Stimulated activated CD4-positive, alpha-beta T cell treated with anti-CD3 and anti-CD28 coated beads, TNF-alpha, amount 100 ng/mL, for 1 hour (primary cell): Measurements from ENCODE around the gene SCN9A.
"Not testable (repeated sequence)": the region's sequence is repeated elsewhere in the genome, so short reads cannot be mapped to it uniquely, and the experiment has no call there.

Experiments used
- DNase-seq, 3 donors: peaks; one replicate each; pipeline ENCODE4 v3.0.0-alpha.2; 2020; ENCODE audit warnings: low read depth in 3 of 3, low spot score in 1 of 3

SCN9A gene

DNA sequence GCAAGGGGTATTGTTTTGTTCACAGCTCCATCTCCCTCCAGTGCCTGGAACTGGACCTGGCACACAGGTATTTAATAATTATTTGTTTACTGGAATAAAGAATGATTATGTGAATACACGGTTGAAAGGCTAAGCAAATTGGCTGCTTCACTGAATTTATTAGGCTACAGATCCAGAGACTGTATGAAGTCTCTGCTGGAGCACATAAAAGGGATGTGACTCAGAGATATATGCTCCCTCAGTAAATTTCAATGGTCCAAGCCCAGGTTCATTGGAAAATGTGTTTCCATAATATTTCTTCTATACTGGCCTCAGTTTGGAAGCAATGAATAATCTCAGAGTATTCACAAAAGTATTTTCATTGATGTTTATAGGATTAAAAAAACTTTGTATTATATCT is 126.4 kb downstream of the SCN9A start:
- DNase-seq = no peak

DNA sequence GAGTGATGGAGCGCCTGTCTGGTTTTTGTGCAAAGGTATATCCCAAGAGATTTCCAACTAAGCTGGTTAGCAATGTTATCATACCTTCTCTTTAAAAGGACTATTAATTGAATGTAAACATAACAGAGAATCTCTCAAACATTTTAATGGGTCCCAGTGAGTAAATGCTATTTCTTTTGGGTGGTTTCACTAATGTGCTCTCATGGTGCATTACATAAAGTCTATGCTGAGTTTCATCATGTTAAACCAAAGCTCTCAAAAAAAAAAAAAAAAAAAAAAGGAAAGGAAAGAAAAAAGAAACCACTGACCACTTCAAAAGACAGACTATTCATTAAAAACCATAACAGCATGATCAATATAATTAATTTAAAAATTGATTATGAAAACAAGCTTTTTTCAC is 128.8 kb downstream of the SCN9A start:
- no peak for DNase-seq

DNA sequence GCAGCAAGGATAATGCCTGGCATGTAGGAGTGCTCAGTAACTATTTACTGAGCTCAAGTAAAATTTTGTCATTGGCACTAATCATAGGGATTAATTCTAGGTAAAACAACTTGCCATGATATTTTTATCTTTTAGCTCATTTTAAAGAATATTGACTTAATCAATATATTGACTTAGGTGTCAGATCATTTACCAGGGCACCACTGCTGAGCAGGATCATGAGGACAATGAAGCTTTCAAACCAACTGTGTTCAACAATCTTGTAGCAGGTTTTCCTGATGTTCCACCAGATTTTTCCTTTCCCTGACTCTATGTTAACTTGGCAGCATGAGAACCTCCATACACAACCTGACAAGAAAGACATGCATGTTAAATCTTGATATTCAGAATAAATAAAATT is 133.4 kb downstream of the SCN9A start:
- DNase-seq = no peak

DNA sequence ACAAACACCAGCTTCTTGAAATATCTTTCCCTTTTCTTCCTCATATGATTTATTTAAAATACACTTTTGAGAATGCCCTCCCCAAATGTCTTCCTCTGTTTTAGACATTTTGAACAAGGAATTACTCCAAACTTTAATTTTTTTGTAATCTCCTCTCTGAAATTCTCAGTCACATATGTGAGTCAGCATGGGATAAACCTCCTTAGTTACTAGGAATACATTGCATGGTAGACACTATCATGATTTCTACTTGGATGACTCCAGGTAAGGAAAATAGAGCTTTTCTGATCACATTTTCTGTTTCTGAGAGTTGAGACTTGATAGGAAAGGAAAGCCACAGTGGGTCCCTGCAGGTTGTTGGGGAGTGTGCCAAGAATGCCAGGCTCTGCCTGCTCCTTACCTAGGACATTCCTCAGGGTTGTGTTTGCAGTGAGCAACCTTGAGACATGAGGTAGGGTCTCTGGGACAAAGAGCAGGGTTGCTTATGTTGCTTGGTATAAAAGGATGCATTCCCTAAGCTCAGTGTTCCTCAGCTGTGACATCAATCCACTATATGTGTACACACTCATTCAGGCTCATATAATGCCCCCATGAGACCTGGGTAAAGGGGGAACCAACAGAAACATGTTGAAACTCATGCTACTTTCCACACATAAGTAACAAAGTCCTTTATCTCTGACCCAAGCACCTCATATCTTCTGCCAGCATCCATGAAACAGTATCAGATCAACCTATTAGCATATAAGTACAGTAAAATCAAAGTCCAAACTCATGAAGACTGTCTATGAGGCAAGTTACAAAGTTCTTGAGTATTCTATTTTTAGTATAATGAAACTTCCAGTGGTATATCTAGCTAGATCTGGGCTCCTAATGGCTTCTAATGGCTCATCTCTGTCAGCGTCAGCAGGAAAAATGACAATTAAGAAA is 135.1 kb downstream of the SCN9A start:
- DNase-seq = no peak

DNA sequence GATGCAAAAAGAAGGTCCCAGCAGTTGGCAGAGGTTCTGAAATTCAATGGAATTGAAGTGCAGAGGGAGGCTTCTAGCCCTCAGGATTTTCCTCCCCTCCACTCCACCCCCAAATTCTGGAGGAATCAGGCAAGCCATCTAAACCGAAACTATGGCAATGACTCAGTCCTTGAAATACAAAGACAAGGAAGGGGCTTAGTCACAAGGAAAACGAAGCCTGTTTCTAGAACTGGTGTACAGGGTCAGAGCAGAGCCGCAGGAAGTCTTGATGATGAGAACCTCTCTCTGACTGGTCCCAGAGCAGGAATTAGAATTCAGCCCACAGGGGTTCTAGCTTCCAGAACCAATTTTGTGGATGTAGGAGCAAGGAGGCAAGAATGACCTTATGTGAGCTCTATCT is 136.2 kb downstream of the SCN9A start:
- no peak for DNase-seq

DNA sequence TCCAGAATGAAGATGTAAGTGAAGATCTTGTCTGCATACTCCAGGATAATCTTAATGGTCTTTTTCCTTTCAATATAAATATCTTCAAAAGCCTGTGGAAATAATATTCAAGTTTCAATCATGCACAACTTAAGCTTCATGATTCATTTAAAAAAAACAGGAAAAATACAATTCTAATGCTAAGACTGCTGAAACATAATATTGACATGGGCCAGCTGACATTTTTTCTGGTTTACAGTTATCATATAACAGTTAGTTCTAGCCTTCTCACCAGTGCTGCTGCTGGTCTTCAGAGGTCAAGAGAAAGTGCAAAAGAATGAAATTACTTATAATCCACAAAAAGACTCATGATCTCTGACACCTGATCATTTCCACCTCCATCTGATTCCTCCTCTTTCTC is 137.6 kb downstream of the SCN9A start:
- no peak for DNase-seq

DNA sequence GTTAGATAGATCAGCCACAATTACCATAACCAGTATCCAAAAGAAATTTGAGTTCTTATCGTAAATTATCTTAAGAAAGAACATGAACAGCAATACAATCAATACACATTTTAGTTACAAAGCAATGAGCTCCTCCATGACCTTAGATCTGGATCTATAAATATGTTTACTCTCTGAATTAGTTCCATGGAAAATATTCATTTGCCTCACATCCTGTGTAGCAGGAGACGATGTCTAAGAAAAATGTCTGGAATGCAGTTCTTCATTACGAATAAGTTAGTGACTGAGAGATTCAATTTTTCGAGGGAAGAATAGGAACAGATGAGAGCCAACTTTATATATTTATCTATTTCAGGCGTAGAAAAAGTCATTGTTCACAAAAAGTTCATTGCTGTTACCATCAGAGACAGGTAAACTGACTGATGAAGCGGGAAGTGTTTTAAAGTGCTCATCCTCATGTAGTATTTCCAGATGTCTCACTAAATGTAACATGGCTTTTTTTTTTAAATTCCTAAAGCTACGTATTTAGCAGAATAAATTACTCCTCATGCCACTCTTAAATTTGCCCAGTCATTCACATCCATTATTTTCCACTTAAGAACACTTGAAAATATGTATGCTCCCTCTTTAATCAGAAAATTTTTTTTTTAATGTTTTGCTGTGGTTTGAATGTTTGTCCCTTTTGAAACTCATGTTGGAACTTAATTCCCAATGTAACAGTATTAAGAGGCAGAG is 141.5 kb downstream of the SCN9A start:
- no peak for DNase-seq

DNA sequence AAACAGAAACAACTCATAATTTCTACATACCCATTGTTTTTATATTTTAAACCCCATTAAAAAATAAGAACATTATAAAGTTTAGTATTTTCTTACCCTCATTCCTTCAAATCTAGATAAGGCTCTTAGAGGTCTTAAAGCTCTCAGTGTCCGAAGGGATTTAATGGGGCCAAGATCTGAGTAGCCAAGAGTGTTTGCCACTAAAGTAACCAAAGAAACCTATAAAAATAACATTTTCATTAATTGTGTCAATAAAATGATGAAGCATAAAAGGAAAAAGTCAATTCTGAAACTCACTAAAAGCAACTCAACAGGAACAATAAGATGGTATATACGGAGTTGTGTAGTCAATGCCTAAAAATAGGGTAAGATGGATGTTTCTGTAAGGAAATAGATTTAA is 142.5 kb downstream of the SCN9A start:
- no peak for DNase-seq

DNA sequence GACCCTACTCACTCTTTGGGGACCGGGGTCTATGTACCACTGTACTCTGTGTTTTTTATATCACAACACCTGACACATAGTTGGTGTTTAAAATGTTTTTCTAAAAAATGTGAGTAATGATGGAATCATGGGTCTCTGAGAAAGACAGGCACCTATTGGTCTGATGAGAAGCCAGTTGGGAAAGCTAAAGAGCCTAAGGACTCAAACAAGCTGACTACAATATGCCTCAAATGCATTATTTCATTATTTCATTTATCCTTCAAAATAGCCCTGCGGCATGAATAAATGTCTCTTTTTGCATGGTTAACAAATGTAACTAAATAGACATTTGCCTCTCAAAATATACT is 145.0 kb downstream of the SCN9A start:
- no peak for DNase-seq

DNA sequence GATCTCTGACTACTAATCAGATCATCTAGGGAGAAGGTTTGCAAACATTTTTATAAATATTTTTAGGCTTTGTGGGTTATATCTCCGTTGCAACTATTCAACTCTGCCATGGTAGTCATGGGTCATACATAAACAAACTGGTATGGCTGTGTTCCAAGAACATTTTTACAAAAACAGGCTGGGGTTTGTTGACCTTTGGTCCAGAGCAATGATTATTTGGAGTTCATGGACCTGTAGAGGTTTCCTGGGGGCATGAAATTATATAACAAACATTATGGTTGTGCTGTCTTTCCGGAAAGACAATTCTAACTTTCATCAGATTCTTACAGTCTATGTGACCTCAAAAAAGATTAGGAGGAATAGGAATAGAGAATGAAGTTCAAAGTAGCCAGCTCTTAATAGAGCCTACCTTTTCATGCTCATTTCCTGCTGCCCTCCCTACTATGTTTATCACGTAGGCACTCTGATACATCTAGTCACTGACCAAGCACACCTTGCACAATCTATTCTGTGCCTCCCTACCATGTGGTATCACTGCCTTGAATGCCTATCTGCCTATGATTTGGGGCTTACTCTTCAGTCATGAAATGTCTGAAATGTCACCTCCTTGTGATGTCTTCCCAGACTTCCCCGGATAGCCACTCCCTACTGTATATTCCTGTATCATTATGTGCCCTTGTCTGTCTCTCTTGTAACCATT is 145.6 kb downstream of the SCN9A start:
- DNase-seq = no peak

DNA sequence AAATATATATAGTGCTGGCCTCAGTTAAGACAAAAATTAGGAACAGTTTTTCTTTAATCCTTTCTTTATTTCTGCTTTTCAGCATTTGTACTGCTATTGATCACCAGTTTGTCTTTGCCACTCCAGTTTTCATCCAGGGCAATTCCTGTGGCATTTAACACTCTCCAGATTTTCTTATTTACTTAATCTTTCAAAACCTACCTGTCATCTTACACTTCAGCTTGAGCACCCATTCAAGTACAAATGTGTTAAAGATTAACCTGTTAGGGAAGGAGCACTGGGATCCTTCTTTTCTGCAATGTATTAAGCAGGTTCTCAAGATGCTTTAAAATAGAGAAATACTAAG is 146.1 kb downstream of the SCN9A start:
- no peak for DNase-seq

DNA sequence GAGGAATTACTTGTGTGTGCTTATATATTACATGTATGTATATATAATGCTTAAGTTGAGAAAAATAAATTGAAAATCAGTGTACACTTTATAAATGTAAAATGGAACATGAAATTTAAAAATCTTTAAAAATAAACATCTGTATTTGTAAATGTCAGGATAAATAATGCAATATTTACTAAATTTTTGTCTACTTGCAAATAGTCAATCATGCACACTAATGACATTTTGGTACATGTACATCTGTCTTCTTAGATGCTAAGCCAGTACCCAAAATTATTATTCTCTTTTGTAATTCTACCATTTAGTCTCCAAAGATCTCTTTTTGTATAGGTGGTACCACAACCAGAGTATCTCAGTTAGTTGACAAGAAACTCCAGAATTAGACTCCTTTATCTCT is 151.5 kb downstream of the SCN9A start:
- DNase-seq = no peak

DNA sequence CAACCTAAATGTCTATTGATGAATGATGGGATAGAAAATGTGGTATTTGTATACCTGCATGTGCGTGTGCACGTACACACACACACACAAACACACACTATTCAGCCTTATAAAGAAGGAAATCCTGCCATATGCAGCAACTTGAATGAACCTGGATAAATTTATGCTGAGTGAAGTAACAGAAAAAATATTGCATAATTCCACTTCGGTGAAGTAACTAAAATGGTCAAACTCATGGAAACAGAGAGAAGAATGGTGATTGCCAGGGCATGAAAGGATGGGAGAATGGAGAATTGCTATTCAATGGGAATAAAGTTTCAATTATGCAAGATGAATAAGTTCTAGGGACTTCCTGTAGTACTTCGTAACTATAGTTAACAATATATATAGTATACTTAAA is 152.4 kb downstream of the SCN9A start:
- DNase-seq = no peak

DNA sequence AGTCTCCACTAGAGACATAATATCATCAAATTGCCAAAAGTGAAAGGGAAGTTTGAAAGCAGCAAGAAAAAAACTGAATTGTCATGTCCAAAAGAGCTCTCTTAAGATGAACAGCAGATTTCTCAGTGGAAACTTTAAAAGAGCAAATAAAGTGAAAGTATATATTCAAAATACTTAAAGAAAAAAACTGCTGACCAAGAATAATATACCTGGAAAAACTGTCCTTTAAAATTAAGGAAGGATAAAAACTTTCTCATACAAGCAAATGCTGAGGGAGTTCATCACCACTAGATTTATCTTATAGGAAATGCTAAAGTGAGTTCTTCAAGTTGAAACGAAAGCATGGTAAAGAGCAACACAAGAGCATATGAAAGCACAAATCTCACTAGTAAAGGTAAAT is 164.7 kb downstream of the SCN9A start:
- DNase-seq = no peak

DNA sequence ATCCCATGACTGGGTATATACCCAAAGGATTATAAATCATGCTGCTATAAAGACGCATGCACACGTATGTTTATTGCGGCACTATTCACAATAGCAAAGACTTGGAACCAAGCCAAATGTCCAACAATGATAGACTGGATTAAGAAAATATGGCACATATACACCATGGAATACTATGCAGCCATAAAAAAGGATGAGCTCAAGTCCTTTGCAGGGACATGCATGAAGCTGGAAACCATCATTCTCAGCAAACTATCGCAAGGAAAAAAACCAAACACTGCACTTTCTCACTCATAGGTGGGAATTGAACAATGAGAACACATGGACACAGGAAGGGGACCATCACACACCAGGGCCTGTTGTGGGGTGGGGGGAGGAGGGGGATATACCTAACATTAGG is 165.8 kb downstream of the SCN9A start:
- not testable (repeated sequence) for DNase-seq

DNA sequence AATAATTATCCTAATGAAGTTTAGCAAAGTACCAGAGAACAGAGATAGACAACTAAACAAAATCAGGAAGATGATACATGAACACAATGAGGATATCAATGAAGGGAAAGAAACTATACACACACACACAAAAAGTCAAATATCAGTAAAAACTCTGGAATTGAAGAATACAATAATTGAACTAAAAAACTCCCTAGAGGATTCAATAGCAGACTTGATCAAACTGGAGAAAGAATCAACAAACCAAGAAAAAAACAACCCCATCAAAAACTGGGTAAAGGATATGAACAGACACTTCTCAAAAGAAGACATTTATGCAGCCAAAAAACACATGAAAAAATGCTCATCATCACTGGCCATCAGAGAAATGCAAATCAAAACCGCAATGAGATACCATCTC is 166.4 kb downstream of the SCN9A start:
- DNase-seq = not testable (repeated sequence)

DNA sequence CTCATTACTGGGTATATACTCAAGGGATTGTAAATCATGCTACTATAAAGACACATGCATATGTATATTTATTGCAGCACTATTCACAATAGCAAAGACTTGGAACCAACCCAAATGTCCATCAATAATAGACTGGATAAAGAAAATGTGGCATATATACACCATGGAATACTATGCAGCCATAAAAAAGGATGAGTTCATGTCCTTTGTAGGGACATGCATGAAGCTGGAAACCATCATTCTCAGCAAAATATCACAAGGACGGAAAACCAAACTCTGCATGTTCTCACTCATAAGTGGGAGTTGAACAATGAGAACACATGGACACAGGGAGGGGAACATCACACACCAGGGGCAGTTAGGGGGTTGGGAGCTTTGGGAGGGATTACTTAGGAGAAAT is 169.6 kb downstream of the SCN9A start:
- not testable (repeated sequence) for DNase-seq

DNA sequence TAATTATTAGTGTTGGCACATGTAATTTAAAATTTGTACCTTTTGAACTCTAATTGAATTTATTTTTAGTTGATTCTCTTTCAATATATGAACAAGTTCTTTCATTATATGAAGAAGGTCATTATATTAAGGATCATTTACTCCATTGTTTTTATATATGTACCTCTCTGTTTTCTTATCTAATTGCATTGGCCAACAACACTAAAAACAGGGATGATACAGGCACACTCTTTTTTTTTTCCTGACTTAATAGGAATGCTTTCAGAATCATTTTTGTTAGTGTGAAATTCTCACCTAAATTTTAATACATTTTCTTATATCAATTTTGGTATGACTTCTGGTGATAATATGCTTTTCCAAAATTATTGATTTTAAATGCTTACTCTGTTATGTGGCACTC is 173.0 kb downstream of the SCN9A start:
- no peak for DNase-seq

DNA sequence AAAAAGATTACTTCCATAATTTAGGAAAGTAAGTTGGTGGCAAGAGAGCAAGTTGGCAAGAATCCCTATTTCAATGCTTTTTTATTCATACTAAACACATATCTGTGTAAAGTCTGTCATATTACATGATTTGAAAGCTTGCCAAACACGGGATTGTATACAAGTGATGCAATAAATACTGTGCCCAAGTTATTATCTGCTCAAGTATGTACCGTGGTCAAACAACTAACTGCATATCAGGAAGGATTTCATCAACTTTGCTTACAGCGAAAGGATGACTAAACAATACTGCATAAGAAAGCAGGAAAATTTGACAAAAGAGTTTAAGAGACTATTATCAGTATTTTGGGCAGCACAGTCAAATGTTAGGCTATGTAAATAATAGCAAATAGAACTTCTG is 178.3 kb downstream of the SCN9A start:
- DNase-seq = no peak

DNA sequence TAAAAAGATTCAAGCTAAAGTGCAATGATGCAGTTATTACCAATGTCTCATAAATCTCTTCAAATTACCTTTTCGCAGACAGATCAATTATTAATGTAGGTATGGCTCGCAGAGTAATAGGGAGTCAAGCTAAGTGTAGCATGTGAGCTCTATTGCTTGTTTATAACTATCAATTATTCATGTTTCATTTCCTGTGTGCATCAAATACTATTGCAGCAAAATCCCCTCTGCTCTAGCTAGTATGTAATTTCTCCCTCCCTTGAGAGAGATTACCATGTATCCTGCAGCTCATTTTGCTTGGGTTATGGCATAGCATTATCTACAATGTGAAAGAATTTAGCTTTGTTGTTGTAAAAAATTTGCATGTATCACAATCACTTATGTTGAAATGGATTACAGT is 182.3 kb downstream of the SCN9A start:
- no peak for DNase-seq

DNA sequence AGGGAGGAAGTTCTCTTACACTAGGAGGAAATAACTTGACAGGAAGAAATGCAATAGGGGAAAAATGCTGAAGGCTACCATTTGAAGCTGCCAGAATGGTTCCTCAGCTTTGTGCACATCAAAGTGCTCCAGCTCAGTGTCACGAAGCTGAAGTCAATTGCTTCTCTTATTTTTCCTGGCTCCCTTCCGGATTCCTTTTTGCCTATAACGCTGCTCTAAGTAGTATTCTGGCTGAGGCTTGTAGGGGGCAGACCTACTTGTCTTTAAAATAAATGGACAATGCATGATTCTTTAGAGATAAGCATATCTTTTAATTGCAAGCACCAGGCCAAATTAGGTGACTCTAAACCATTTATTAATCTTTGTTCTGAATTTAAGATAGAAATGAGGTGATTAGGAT is 187.7 kb downstream of the SCN9A start:
- DNase-seq = no peak

DNA sequence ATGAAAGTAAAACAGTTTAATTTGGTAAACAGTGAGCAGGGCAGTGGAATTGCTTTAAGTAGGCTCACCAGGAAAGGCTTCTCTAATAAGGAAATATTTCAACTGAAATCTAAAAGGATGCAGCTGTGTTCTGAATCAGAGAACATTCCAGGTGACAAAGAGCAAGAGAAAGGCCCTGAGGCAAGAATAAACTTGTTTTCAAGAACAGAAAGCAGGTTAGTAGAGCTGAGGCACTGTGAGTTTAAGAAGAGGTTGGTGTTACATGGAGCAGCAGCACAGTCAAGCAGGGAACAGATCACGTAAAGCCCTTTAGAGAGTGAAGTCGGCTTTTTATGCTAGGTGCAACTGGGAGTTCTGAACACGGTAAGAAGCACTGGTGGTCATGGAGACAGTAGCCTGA is 191.0 kb downstream of the SCN9A start:
- DNase-seq = no peak
